ENCODE measurements around the gene COL5A1.
"Not testable (repeated sequence)": the region's sequence is repeated elsewhere in the genome, so short reads cannot be mapped to it uniquely, and the experiment has no call there.

Gene COL5A1

DNA sequence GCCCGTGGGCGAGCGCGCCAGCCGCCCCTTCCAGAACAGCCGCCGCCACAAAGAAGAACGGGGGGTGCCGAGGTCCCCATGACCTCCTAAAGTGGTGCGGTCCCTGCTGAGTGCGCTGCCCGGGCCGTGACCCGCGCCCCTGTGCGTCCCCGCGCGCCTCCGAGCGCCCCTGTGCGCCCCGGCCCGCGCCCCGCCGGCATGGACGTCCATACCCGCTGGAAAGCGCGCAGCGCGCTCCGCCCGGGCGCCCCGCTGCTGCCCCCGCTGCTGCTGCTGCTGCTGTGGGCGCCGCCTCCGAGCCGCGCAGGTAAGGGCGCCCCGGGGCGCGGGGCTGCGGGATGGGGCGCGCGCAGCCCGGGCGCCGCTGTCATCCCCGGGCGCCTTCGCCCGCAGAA is 384 bp downstream of the COL5A1 start:
- DNase-seq, result no peak

DNA sequence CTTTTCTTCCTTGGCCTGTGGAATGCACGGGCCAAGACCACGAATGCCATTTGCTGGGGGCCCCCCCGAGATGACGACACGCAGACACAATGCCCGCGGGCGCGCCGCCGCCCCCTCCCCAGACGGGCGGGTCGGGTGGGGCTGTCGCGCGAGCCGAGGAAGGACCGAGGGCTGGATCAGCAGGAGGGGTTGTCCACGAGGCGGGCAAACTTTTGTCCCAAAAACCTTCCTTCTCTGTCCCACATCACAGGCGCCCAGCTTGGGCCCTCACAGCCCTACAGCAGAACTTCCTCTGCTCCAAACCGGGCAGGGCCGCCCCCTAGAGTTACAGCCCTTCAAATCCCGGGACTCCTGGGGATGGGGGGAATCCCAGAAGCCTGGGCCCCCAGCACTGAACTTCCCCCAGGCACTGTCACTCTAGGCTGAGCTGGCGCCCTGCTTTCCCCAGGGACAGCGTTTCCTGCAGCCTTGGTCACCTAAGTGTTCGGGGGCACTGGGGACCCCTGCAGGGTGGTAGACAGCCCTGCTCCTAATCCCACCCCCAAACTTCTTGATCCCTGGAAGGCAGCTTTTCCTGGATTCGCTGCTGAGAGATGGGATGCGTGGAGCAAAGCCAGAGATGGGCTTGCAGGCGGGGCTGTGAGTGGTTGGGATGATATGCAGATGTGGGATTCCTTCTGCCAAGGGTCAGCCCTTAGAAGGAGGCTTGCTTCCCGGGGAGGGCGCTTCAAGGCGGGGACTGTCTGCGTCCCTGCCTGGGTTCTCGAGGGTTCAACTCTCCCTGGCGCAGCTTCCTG is 980 bp downstream of the COL5A1 start:
- DNase-seq, result no peak

DNA sequence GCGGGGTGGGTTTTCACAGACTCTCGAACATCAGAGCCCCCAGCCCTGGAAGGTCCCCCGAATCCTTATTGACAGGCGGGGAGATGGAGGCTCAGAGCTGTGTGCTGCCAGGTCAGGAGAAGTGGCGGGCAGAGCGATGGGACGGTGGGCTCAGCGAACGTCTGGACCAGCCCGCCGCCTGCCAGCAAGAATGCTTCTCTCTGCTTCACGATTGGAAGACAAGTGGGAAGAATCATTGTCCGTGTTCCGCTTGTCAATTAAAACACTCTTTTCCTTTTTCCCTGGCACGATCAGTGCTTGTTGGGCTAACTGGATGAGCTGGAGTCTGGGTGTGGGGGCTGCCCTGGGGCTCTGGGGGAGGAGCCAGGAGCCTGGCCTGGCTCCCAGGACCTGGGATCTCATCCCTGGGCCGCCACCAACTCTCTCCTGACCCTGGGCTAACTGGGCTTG is 1.6 kb downstream of the COL5A1 start:
- DNase-seq, result no peak

DNA sequence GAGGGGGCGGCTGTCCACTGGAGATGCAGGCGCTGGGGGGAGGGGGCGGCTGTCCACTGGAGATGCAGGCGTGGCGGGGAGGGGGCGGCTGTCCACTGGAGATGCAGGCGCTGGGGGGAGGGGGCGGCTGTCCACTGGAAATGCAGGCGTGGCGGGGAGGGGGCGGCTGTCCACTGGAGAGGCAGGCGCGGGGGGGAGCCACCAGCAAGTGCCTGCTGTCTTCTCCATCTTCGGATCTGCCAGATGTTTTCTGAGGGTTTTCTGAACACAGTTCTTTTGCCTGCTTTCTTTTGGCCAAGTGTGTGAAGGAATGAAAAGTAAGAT is 2.8 kb downstream of the COL5A1 start:
- DNase-seq, result not testable (repeated sequence)

DNA sequence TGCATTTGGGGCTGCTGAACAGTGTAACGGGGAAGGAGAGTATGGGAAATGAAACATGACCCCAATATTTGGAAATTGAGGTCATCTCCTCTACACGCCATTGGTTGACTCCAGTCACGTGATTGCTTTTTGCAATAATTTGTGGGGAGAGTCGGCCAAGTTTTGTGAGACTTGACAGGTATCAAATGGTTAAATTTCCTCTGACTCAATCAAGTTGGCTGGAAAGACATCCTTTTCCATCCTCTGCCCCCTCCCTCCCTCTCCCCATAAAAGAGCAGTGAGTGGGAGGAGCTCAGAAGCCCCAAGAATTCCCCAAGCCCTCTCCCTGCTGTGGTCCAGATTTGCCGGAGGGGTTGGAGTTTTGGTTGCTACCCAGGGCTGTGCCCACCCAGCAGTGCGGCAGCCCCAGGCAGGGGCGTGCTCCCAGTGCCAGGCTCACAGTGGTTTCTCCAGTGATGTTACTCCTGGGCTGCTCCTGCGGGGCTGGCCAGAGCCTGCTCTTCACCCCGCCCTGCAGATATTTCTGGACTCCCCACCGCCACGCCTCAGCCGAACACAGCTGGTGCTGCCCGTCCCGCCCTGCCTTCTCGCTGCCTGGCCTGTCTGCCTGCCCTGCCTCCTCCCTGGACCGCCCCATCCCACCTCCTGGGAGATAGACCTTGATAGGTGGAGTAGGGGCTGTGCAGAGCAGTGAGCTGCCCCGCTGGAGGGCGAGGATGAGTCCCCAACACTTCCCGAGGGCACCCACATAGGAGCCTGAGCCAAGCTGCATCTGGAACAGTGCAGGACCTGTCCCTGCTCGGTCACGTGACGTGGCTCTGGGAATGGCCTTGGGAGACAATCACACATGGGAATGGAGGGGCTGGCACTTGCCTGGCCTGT is 3.4 kb downstream of the COL5A1 start:
- DNase-seq, result no peak

DNA sequence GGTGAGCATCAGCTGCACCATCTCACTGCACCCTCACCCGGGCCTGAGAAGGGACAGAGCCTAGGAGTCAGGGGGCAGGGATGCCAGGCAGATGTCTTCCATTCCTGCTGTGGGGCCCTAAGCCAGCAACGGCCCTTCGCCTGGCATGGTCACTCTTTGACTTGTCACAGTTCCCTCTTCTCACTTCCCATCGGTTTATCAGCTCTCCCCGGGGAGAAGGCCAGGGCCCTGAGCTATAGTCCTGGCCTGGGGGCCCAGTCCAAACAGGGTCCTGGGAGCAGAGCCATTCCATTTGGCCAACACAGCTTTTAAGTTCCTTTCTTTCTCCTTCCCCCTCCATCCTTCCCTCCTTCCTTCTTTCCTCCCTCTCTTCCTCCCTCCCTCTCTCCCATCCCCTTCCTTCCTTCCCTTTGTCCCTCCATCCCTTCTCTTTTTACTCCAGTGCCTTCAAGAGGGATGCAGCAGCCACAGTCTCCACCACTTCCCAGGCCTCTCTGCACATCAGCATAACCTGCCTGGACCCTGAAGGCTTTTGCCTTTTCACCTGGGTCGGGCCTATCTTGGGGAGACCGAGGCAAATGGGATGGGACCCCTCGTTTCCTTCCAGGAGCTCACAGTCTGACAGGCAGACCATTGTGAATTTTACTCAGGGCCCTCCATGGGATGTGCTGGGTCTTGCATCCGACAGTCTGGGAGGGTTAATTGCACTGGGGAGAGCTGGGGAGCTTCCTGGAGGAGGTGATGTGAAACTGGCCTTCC is 4.2 kb downstream of the COL5A1 start:
- no peak for DNase-seq

DNA sequence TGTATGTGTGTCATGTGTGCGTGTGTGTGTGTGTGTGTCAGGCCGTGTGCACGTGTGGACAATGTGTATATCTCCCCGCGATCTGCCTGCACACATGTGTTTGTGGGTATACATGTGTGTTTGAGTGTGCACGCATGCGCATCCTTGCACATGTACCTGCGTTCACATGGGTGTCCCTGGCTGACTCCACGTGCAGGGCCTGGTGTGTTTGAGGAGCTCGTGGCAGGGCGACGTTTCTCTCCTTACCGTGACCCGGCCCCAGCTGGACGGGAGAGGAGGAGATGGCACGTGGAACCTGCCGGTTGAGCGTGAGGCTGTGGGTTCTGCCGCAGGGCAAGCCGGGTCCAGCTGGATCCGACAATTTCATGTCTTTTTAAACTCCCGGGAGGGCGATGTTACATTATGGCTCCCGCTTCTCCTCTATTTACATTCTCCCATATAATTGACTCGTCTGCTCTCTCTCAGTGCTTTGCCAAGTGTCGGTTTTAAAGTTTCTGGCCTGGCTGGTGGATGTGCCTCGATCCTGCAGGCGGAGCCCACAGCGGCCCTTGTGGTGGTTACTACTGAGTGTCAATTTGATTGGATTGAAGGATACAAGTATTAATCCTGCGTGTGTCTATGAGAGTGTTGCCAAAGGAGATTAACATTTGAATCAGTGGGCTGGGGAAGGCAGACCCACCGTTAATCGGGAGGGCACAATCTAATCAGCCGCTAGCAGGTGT is 5.9 kb downstream of the COL5A1 start:
- DNase-seq, result no peak

DNA sequence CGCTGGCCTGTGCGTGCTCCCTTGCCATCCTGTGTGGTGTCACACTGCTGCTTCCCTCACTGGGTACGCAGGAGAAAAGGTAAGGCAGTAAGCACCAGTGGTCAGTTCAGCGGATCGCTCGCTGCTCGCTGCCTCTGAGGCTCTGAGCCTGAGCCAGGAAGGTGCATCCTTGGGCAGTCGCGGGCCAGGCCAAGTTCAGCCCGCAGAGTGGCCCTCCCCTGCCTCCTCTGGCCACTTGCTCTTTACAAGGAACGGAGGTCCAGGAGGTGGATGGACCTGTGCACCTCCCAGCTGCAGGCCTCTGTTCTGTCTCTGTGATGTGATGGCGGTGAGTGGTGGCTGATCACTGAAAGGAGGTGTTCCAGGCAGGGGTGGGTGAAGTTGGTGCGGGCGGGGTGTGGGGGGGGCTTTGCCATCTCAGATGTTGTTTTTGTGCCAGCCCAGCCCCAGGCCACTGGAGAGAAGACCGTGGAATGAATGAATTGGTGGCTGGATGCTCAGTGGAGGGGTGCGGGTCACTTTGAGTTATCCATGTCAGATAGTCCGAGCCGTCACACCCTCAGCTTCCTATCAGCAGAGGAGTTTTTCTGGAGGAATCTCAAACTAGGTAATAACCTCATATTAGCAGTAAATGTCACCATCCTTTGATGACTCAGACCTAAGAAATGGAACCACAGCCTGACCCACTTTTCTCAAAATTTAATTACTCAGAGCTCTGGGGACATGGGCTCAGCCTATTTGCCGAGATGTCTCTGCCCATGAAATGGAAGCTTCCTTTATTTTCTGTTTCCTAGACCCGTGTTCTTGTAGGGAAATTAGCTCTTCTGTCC is 7.3 kb downstream of the COL5A1 start:
- DNase-seq, result no peak

DNA sequence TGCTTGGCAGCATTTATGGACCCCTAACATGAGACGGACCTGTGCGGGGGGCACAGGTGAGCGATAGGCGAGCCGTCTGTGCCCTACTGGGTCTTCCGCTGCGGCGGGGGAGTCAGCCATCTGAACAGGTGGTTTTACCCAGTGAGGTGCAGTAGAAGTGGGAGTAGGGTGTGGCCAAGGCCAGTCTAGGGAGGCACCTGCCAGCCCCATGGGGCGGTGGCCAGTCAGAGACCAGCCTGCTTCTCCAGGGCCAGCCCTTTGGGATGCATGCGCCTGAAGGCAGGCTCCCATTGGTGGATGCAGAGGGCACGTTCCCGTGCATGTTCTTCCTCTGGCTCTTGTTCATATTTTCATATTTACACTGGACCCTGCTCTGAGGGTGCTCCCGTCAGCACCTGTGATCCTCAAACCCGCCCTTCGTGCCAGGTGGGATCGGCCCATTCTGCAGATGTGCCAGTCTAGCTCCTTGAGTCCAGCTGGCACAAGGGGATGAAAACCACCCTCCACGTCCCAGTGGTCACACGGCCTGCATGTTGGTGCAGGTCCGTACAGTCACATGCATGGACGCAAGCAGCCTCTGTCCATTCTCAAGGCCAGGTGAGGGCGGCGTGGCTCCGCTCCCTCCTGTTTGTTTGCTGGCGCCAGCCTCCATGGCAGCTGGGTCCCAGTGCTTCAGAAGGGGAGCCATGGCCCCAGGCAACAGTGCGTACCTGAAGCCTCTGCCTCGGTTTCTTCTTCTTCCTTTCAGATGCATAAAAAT is 9.0 kb downstream of the COL5A1 start:
- no peak for DNase-seq

DNA sequence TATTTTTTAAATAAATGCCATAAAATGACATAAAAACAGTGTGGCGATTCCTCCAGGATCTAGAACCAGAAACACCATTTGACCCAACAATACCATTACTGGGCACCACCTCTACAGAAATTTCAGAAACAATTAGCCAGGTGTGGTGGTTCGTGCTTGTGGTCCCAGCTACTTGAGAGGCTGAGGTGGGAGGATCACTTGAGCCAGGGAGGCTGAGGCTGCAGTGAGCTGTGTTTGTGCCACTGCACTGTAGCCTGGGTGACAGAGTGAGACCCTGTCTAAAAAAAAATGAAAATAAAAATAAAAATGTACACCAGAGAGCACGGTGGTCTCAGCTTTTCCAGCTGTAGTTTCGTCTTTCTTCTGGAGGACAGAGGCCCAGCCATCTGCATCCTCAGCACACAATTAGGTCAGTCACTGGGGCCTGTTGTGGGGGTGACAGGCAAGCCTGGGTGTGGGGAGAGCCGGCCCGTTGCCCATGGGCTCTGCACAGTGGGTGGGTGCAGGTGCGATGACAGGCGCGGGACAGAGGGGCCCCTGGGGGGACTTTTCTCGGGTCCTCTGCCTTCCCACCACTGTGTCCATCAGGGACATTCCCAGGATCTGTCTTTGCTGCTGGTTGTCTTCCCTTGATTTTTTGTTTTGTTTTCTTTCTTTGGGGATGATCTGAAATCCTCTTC is 9.8 kb downstream of the COL5A1 start:
- no peak for DNase-seq

DNA sequence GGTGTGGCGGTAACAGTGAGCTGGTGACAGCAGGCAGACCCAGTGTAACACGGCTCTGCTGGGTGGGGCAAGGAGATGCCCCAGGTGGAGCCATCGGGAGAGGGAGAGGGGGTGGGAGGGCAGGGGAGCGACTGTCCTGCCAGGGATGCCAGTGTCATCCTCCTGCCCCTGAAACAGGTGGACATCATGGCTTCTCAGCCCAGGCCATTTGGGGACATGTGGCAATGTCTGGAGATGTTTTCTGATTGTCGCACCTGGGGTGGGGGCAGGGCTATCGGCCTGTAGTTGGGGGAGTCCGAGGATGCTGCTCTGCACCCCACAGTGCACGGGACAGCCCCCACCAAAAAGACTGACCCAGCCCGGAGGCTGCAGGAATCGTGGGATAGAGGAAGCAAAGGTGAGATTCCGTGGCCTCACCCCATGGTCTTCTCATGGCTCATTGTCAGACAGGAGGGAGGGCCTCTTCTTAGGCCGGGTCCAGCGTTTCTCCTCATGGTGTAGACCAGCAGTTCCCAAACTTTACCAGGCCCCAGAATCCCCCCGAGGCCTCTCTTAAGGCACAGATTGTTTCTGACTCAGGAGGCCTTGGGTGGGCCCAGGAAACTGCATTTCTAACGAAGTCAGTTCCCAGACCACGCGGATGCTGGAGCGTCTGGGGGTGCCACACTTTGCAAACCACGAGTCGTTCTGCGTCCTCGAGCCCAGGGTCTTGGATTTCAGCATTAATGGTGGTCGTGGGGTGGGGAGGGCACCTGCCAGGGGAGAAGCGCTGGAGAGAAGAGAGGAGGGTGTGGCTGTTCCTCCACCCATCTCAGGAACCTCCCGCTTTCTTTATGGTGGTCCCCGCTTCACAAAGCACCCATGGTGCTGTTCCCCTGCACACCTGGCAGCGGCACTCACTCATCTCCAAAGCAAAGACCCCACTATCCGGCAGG is 11.0 kb downstream of the COL5A1 start:
- DNase-seq, result no peak

DNA sequence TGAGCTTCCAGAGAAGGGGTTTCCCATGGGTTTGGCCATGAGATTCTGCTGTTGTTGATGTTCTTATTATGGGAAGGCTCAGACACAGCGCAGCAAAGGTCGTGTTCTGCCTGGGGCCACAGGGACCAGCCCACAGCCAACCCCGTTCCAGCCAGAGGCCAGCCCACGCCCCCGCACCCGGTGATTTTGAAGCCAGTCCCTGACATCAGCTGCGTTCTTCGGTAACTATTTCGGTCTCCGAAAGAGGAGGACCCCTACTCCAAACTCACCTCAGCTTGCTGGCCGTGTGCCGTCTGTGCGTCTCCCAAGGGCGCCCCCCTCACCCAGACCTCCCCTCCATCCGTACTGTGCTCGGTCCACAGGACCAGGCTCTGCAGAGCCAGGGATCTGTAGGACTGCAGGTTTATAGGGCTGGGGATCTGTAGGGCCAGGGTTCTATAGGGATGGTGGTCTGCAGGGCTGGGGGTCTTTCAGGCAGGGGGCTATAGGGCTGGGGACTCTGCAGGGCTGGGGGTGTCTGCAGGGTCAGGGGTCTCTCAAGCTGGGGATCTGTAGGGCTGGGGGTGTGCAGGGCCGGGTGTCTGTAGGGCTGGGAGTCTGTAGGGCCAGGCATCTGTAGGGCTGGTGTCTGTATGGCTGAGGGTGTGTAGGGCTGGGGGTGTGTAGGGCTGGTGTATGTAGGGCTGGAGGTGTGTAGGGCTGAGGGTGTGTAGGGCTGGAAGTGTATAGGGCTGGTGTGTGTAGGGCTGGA is 11.8 kb downstream of the COL5A1 start:
- no peak for DNase-seq

DNA sequence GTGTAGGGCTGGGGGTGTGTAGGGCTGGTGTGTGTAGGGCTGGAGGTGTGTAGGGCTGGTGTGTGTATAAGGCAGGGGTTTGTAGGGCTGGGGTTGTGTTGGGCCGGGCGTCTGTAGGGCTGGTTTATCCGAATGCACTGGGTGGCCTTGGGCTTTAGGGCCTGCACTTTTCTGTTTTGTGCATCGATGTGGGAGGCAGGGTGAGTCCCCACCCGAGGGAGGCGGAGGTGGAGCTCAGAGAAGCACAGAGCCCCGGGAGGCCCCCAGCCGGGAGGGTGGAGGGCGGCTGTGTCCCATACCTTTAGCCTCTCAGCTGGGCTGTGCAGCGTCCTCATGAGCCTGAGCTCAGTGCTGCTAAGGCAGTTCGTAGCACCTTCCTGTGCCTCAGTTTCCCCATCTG is 13.5 kb downstream of the COL5A1 start:
- DNase-seq, result no peak

DNA sequence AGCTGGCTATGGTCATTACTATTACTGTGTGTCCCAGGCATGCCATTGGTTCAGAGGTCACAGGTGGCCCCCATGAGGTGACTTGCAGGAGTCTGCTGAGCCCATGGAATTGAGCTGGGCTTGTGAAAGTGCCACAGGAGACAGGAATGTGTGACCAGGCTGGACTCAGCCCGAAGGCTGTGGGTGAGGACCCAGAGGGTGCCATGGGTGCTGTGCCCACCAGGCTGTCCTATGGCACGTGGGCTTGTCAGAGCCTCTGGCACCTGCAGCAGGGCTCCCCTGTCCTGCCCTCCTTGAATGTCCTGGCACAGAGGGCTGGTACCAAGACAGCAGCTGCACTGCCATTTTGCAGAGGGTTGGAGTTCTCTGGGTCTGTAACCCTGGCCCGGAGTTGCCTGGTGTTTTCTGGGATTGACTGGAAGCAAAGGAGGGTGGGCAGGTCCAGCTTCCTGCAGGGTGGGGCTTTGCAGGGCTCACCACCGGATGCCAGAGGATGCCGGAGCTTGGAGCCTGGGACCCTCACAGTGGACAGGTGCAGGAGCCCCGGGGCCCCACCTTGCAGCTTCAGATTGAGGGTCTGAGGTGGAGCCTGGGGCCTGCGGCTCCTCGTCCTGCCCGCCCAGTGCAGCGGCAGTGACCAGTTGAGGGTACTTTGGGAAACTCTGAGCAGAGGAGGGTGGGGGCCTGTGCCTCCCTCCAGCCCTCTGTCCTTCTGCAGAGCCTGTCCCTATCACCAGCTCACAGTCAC is 14.2 kb downstream of the COL5A1 start:
- no peak for DNase-seq

DNA sequence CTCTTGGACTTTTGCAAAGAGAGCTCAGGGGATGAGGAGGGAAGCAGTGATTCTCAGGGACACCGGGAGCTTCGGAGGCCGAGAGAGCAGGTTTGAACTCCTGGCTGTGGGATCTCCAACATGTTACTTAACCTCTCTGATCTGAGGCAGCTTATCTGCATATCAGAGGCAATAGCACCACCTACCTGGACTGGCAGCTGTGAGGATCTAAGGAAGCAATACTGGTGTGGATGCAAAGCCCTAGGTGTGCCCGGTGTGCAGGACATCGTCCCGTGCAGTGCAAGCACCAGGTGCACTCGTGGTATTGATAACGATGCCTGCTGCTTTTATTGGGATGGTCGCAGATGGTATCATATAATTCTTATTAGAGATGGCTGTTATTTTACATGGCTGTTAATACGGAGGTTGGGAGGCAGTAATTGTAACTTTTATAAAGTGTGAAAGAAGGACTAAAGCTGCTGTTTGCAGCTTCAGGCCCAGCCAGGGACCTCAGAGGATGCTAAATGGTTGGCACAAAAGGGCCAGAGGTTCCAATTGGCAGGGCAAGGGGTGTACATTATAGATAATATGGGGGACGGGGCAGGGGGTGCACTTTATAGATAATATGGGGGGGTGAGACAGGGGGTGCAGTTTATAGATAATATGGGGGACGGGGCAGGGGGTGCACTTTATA is 14.9 kb downstream of the COL5A1 start:
- no peak for DNase-seq

DNA sequence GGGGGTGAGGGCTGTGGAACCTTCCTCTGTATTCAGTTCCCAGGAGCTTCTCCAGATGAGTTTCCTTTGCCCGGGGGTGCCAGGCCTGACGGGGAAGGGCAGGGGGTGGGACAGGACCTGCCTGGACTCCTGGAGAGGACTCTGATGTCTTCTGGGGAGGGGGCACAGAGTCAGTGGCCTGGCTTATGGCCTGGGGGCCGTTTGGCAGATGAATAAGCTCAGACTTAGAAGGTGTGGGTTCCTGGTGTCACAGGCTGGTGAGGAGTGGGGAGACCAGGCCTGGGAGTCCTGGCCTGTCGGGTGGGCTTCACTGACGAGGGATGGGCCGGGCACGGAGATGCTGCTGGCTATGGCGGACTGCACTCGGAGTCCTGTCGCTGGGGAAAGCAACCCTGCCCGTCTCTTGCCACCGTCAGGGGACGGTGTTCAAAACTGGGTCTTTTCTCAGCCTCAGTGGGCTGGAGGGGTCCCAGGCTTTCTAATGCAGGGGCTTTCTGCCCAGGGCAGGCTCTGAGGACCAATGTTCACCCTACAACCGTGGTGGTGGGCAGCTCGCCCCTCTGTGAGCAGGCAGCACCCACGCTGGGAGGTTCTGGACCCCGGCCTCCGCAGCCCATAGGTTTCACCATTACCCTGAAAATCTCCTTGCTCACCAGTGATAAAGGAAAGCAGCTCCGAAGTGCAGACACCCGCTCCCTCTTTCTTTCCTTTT is 16.2 kb downstream of the COL5A1 start:
- no peak for DNase-seq
